GM21447 (cell line): ENCODE measurements around the gene C2orf72.
"Not testable (repeated sequence)": the region's sequence is repeated elsewhere in the genome, so short reads cannot be mapped to it uniquely, and the experiment has no call there.

ENCODE experiments used
- ATAC-seq: cut with Tn5 transposase; IDR thresholded peaks from one replicate; pipeline ENCODE4 v1.9.1; 2021; ENCODE audit not compliant: unreplicated experiment

The C2orf72 gene

GRCh38 chr2:231013820-231014219 is 23.5 kb upstream of the C2orf72 start:
- ATAC-seq: no peak

DNA sequence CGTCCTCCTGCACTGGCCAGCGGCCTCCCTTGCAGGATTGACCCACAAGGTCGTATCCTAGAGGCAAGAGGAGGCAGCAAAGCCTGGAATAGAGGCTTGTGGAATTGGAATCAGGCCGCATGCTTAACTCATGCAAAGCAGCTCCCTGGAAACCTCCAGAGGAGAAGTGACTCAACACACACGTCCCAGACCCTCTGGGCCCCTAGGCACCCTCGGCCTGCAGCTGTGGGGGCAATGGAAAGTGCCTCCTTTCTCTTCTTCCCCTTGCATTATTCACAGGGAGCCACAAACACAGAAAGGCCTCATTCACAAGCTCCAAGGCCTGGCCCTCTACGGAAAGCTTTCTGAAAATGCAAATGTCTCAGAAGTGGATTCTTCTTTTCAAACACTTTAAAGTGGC is 21.8 kb upstream of the C2orf72 start:
- ATAC-seq: no peak

GRCh38 chr2:231015926-231016325 is 21.4 kb upstream of the C2orf72 start:
- ATAC-seq: no peak

GRCh38 chr2:231016566-231017230 is 20.6 kb upstream of the C2orf72 start:
- ATAC-seq: no peak

DNA sequence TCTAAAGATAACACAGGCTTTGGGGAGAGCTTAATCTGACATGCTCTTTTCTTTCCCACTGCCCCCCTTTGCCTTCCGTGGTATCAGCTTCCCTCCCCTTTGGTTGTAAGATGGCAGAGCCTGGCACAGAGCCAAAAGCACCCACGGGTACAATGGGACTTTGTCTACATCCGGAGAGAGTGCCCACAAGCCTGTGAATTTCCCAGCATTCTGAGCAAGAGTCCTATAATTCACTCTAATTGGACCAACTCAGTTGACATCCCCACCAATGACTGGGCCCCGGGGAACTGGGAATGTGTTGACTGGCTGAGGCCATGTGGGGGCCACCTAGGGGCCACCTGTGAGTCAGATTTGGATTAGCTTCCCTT is 20.1 kb upstream of the C2orf72 start:
- no peak for ATAC-seq

DNA sequence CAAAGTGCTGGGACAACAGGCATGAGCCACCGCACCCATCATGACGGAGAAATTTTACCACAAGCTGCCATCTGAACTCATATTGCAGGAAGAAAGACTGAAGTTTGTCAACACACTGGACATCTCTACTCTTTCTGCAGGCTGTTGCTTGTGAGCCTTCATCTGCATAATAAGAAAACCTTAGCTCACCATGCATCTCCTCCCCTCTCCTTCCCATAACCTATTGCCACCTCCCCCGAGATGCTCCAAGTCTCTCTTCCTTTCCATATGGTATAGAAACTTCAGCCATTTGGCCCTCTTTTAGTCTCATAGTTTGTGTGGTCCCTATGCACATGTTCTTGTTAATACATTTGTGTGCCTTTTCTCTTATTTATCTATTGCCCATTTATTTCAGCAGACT is 19.1 kb upstream of the C2orf72 start:
- no peak for ATAC-seq

DNA sequence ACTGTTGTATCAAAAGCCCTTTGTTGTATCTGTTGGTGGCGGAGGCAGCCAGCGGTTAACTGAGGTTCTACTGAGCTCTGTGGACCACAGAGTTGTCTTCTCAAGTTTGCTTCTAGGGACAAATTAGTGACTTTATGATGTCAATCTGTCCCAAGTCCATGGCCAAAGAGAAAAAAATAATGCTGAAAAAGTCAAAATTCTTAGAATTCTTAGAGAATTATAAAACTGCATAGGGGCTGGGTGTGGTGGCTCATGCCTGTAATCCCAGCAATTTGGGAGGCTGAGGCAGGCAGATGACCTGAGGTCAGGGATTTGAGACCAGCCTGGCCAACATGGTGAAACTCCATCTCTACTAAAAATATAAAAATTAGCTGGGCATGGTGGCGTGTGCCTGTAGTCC is 12.3 kb upstream of the C2orf72 start:
- not testable (repeated sequence) for ATAC-seq

GRCh38 chr2:231028889-231029288 is 8.4 kb upstream of the C2orf72 start:
- ATAC-seq: no peak

DNA sequence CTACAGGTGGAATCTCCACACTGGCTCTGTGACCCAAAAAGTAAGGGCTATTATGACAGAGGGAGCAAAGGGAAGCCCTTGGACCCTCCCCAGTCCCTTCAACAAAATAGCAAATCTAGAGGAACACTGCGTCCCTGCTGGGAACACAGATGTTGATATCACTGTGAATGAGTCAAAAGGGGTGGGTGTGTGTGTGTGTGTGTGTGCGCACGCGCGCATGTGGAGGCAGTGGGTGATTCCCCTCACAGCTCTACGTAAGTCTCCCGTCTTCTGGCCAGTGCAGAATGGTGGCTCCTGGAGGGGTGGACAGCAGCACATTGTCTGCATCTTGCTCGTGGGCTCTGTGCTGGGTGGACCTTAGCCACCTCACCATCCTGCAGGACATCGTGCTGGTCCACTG is 7.8 kb upstream of the C2orf72 start:
- ATAC-seq: no peak

GRCh38 chr2:231030725-231031124 is 6.6 kb upstream of the C2orf72 start:
- no peak for ATAC-seq

GRCh38 chr2:231032575-231033140 is 4.7 kb upstream of the C2orf72 start:
- no peak for ATAC-seq

DNA sequence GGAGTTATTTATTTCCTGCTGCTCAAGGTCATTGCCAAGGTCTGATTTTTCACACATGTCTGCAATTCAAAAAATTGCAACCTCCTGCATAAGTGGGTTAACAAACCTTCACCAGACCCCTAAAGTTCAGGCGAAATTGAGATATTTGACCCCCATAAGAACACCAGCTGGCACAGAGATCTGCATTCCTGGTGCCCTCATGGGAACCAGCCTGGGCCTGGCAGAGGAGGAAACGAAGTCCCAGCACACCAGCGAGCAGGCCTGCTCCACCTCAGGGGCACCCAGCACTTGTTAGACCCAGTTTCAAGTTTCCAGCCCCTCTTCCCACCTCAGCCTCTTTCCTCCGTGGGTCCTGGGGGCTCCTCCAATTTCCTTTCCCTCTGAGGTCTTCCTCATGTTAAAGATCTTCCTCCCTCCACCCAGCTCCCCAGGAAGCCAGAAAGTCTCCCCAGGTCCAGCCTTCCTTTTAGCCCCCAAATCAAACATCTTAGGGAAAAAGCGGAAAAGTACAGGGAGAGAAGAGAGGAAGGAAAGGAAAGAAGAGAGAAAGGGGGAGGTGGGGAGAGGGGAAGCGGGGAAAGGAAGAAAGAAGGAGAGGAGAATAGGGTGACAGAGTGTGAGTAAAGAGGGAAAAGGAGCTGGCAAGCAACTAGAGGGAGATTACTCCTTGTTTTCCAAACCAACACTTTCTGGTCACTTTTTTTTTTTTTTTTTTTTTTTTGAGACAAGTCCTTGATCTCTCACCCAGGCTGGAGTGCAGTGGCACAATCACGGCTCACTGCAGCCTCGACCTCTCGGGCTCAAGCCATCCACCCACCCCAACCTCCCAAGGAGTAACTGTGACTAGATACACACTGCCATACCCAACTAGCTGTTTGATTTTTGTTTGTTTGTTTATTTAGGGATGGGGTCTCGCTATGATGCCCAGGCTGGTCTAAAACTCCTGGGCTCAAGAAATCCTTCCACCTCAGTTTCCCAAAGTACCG is 3.9 kb upstream of the C2orf72 start:
- ATAC-seq: no peak

DNA sequence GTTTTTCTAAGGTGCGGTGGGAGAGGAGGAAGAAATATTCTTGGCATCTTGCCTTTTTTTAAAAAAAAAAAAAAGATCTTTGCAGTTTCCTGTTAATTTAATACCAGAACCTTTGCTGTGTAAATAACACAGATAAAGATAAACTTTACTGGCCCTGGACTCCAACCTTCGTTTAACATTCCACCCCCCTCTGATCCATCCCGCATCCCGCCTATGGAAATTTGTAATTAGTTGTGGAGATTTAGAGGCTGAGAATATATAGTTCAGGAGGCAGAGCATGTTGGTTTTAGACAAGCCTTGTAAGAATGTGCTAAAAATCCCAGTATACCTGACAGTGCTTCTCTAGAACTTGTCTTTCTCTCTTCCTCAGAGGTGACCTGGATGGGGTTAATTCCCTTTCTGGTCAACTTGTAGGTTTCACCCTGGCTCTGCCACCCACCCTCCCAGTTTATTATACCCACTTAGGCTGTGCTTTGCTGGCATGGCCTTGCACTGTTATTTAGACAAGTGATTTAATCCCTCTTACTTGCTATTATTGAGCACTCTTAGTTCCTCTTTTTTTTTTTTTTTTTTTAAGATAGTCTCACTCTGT is 2.9 kb upstream of the C2orf72 start:
- ATAC-seq: no peak

- no peak for ATAC-seq
These were observed 1.2 kb upstream of the C2orf72 start for GRCh38 chr2:231036131-231036530.

GRCh38 chr2:231036578-231037106 is 681 bp upstream of the C2orf72 start:
- ATAC-seq: no peak

DNA sequence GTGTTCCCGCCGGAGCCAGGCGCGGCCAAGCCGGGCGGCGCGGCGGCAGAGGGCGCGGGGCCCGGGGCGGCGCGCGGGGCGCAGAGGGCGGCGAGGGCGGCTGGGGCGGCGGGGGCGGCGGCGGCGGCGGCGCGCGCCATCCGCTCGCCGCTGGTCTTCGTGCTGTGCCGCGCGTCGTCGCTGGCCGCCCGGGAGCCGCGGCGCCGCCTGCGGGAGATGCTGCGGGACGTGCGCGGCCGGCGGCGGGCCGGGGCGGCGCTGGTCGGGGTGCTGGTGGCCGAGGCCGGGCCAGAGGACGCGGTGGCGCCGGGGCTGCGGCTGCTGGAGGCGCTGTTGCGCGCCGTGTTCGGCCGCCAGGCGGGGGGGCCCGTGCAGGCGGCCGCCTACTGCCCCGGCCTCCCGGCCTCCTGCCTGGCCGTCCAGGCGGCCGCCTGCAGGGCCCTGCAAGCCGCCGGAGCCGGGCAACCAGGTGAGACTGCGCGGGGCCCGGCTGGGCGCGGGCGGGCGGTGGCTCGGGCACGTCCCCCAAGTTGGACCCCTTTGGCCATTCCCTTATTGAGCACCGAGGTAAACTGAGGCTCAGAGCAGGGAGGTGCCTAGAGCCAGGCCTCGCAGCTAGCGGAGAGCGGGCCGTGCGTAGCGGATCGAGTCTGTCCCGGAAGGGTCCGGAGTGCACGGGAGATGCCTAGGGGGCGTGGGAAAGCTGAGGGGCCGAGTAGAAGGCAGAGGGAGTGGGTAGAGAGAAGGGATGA is 584 bp downstream of the C2orf72 start:
- ATAC-seq: no peak

DNA sequence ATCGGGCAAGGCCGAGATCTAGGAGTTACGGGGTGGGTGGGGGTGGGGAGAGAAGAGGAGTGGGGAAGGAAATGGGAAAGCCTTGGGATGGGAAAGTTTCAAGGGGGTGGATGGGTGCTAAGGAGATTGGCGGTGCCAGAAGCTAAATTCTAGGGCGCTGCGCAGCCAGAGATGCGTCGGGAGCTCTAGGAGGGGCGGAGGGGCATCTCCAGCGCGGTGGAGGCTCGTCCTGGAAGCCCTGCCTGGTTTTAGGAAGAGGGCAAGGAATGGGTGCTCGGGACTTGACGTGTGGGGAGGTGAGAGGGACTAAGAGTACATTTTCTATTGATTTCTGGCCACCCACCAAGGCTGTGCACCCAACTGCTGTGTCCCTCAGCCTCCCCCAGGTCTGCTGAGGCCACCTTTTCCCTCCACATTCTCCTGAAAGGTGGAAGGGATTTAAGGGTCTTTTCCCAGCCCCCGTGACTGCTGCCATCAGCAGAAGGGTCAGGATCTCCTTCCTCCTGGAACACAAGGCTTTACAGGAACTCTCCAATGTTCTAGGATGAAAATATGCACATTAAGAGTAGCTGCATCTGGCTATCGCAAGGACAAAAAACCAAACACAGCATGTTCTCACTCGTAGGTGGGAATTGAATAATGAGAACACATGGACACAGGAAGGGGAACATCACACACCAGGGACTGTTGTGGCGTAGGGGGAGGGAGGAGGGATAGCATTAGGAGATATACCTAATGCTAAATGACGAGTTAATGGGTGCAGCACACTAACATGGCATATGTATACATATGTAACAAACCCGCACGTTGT is 1.4 kb downstream of the C2orf72 start:
- no peak for ATAC-seq

- no peak for ATAC-seq
These were observed 2.0 kb downstream of the C2orf72 start for GRCh38 chr2:231039294-231039664.

DNA sequence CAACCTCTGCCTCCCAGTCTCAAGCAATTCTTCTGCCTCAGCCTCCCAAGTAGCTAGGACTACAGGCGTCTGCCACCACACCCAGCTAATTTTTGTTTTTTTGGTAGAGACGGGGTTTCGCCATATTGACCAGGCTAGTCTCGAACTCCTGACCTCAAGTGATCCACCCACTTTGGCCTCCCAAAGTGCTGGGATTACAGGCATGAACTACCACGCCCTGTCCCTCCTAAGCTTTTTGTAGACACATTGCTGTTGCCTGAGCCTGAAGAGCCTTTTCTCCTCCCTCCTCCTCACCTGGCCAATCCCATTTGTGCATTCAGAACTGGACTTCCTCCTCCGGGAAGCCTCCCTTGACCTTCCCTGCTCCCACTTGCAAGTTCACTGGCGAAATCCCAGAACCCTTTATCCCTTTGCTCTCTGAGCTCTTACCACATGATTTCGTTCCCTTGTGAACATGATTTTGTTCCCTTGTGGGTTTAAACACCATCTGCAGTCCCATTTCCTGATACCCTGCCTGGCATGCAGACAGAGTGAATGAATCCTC is 2.6 kb downstream of the C2orf72 start:
- ATAC-seq: no peak
